Gastroesophageal sphincter (tissue), 3 donors: ENCODE data around the gene SLC6A3.

Source experiments
- EP300 ChIP-seq: sonication (generic); formaldehyde crosslinking; IDR thresholded peaks from one replicate; pipeline ENCODE4 v1.6.1; 2017; ENCODE audit warnings: antibody characterized with exemption, mild to moderate bottlenecking
- POLR2A ChIP-seq, 2 donors: fragments of 450-650 bp; IDR thresholded peaks; one replicate each; pipeline ENCODE4 v1.6.1; 2017; ENCODE audit warnings: antibody characterized with exemption in 2 of 2, mild to moderate bottlenecking in 2 of 2, moderate library complexity in 1 of 2
- POLR2AphosphoS5 ChIP-seq: sonication (generic); formaldehyde crosslinking; IDR thresholded peaks from one replicate; pipeline ENCODE4 v1.6.1; 2017; ENCODE audit warnings: antibody characterized with exemption
- TF ChIP-seq, protein P1 (sequence below), 4 experiments: fragments of 200-600 bp in 2 of 4; fragments of 450-650 bp in 2 of 4; sonication (generic) in 1 of 4; IDR thresholded peaks; one replicate each; pipeline ENCODE4 v1.5.1; 2017 to 2019; ENCODE audit warnings: antibody characterized with exemption in 4 of 4, mild to moderate bottlenecking in 2 of 4, moderate library complexity in 2 of 4

DNA sequence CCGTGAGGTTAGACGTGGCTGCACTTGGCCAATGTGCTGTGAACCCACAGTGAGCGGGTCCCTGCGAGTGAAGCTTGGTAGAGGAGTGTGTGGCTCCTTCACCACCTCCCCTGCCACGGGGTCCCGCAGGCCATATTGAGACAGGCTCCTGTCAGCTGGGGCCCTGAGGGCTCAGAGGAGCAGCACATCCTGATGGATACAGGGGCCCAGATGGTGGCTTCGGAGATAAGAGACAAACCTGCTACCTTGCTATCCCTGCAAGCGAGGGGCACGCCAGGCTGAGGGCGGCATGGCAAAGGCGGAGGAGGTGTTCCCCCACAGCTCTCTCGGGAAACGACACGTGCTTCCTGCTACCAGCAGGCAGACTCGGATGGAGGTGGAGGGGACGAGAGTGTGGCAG is 33.1 kb downstream of the SLC6A3 start:
- TF ChIP-seq, protein P1, sequence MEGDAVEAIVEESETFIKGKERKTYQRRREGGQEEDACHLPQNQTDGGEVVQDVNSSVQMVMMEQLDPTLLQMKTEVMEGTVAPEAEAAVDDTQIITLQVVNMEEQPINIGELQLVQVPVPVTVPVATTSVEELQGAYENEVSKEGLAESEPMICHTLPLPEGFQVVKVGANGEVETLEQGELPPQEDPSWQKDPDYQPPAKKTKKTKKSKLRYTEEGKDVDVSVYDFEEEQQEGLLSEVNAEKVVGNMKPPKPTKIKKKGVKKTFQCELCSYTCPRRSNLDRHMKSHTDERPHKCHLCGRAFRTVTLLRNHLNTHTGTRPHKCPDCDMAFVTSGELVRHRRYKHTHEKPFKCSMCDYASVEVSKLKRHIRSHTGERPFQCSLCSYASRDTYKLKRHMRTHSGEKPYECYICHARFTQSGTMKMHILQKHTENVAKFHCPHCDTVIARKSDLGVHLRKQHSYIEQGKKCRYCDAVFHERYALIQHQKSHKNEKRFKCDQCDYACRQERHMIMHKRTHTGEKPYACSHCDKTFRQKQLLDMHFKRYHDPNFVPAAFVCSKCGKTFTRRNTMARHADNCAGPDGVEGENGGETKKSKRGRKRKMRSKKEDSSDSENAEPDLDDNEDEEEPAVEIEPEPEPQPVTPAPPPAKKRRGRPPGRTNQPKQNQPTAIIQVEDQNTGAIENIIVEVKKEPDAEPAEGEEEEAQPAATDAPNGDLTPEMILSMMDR (IDR thresholded peaks at IDR 0.05) = no peak
- TF ChIP-seq EP300 (no peak), POLR2A (IDR thresholded peaks at IDR 0.05) (no peak), POLR2AphosphoS5 (no peak)
